NCI-H2171 (cell line): Measurements from ENCODE around the gene TAF5.
"Not testable (repeated sequence)": the region's sequence is repeated elsewhere in the genome, so short reads cannot be mapped to it uniquely, and the experiment has no call there.

Experiments used
- DNase-seq: peaks from one replicate; lab custom pipeline; 2025; lab: John Stamatoyannopoulos, UW

Gene TAF5

GRCh38 chr10:103367782-103368518, at the start of gene TAF5:
Gene TAF5 (plus strand): TSS chr10:103367976. CDS start chr10:103367990, 14 bp downstream.
- DNase-seq, result peak; percentile 80

- DNase-seq, result no peak
These were observed 39.9 kb upstream of the TAF5 start for GRCh38 chr10:103327906-103328305.

GRCh38 chr10:103333934-103334520, 33.7 kb upstream of the TAF5 start:
- DNase-seq, result no peak

DNA sequence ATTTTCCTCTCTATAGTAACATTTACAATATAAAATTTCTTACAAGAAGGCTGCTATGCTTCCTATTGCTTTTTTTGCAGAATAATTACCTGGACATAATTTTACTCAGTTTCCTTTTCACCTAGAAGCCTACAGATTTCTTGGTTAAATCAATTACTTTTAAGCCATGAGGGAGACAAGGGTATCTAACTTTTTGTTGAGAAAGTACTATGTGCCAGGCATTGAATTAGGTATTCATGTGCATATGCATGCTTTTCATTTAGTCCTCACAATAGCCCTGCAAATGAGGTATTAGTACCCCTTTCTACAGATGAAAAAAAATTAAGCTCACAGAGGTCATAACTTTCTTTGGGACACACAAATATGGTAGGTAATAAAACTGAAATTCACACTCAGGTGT, 33.2 kb upstream of the TAF5 start:
- DNase-seq, result no peak

DNA sequence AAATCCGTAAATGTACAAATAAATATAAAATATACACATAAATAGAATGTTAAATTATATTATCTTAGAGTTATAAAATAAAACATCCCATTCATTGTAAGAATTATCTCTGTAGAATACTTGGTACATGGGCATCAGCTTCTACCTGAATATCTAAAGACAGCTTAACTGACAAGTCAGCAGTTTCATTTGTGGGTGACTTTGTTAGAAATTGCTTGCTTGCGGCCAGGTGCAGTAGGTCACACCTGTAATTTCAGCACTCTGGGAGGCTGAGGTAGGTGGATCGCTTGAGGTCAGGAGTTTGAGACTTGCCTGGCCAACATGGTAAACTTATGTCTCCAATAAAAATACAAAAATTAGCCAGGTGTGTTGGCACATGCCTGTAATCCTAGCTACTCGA, 31.4 kb upstream of the TAF5 start:
- DNase-seq, result no peak

- DNase-seq, result no peak
These were observed 17.6 kb upstream of the TAF5 start for GRCh38 chr10:103350175-103350516.

- peak; percentile 54 for DNase-seq
These were observed 17.1 kb upstream of the TAF5 start, which contains the start of gene PCGF6 for GRCh38 chr10:103350517-103351260. Gene PCGF6 (minus strand): TSS chr10:103351140. CDS start chr10:103351066, 74 bp downstream.

DNA sequence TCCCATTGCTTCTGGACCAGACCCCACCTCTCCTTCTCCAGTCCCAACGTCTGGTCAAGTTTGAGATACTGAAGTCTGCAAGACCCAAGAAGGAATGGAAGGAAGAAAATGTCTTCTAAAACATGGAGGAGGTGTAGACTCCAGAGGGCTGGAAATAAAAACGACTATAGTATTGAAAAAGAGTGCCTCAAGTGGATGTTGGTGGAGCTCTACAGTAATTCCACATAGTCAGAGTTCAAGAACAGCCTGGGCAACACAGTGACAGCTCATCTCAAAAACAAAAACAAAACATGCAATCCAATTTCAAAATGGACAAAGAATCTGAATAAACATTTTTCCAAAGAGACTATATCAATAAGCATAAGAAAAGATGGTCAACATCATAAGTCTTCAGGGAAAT, 14.5 kb upstream of the TAF5 start:
- no peak for DNase-seq

DNA sequence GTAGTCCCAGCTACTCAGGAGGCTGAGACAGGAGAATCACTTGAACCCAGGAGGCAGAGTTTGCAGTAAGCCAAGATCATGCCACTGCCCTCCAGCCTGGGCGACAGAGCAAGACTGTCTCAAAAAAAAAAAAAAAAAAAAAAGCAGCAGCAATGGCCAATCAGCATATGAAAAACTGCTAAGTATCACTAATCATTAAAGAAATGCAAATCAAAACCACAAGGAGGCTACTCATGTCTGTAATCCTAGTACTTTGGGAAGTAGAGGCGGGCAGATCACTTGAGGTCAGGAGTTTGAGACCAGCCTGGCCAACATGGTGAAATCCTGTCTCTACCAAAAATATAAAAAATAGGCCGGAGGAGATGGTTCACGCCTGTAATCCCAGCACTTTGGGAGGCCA, 13.2 kb upstream of the TAF5 start:
- DNase-seq, result not testable (repeated sequence)

- no peak for DNase-seq
These were observed 11.7 kb upstream of the TAF5 start for GRCh38 chr10:103355906-103356599.

- not testable (repeated sequence) for DNase-seq
These were observed 8.3 kb upstream of the TAF5 start for GRCh38 chr10:103359493-103359892.

DNA sequence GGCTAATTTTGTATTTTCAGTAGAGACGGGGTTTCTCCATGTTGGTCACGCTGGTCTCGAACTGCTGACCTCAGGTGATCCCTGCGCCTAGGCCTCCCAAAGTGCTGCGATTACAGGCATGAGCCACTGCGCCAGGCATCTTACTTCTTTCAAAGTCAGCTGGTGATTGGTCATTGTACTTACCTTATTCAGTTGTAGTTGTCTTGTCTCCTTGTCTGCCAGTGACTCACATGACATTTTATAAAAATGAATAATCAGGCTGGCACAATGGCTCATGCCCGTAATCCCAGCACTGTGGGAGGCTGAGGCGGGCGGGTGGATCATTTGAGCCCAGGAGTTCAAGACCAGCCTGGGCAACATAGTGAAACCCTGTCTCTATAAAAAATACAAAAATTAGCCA, 7.0 kb upstream of the TAF5 start:
- not testable (repeated sequence) for DNase-seq

- DNase-seq, result peak; percentile 14
These were observed 396 bp upstream of the TAF5 start for GRCh38 chr10:103367379-103367781.

DNA sequence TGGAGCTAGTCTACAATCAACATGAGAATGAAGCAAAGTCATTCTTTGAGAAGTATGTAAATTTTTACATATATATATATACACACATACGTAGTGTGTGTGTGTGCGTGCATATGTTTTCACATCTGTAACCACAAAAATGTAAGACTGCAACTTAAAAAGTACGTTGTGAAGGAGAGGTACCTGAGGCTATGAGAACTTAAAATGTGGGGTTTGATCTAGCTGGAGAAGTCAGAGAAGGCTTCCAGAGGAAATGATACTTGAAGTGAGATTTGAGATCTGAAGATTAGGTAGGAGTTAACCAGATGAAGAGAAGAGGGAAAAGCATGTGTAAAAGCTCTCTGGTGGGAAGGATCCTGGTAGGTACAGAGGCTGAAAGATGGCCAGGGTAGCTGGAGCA, 5.8 kb downstream of the TAF5 start:
- DNase-seq, result no peak

- no peak for DNase-seq
These were observed 6.5 kb downstream of the TAF5 start for GRCh38 chr10:103374263-103374662.

DNA sequence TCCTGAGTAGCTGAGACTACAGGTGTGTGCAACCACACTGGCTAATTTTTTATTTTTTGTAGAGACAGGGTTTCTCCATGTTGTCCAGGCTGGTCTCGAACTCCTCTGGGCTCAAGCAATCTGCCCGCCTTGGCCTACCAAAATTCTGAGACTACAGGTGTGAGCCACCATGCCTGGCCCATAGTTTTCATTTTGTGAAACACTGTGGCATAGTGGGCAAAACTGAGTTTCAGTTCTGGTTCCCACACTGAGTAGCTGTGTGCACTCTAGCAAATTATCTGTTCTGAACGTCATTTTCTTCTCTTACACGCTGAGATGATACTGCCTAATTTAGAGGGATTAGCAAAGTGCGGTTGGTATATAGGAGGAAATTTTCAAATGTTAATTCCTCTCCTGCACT, 15.0 kb downstream of the TAF5 start:
- DNase-seq, result no peak

GRCh38 chr10:103394180-103394579, 26.4 kb downstream of the TAF5 start:
- no peak for DNase-seq

DNA sequence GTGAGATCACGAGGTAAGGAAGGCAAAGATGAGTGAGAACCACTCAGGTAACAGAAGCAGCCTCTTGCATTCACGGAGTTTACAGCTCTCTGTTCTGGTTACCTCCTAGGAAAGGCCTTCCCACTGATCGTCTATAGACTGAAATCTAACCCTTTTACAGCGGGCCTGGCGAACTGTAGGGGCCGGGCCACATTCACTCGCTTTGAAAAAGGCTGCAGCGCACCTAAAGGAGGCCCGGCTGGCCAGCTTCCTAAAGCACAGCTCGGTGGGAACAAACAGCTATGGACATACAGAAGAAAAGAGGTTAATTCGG, 27.9 kb downstream of the TAF5 start:
- no peak for DNase-seq

GRCh38 chr10:103396067-103396788, 28.5 kb downstream of the TAF5 start, which contains the start of the genes ATP5MK and PDCD11:
Gene ATP5MK (minus strand): TSS chr10:103396475. CDS start chr10:103392457, 4,018 bp downstream.
Gene PDCD11 (plus strand): TSS chr10:103396626. CDS start chr10:103398427, 1,801 bp downstream.
- DNase-seq, result peak; percentile 87

GRCh38 chr10:103396789-103397087, 29.0 kb downstream of the TAF5 start:
- DNase-seq, result no peak

DNA sequence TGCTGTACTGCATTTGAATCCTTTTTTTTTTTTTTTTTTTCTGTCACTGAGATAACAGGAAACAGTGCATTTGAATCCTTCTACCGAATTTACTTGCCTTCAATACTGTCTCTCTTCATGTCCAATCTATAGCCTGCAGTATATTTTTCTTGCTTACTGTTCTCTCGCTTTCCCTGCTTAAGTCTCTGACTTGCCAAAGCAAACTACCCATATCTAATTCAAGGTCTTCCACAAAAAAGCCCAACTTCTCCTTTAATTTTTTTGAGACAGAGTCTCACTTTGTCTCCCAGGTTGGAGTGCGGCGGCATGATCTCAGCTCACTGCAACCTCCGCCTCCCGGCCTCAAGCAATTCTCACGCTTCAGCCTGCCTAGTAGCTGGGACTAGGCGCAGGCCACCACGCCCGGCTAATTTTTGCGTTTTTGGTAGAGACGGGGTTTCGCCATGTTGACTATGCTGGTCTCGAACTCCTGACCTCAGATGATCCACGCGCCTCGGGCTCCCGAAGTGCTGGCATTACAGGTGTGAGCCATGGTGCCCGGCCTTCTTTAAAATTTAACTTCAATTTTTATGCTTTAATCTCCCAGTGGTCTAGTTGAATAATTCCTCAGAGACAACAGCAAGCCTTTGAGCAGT, 29.5 kb downstream of the TAF5 start:
- no peak for DNase-seq
